ENCODE results near the gene PRKAR2B. TPM values are rescaled to one million over a fixed set of nuclear protein-coding genes. Genes with fewer than 3 reads are reported as not detected.

PRKAR2B gene
- total RNA-seq, 1 donor from 2014 or later, result 7.8 TPM

- Mint-ChIP-seq H3K4me1 (peaks cover 35% of the 10 kb centered on the region), H3K9me3 (no peaks in the 10 kb centered on the region), H3K27ac (peak overlapping the region; percentile 97), H3K36me3 (no peaks in the 10 kb centered on the region), H3K4me3 (peak overlapping the region; percentile 97), H3K27me3 (ENCODE audit: low read depth) (no peaks in the 10 kb centered on the region)
- TF ChIP-seq, protein P1, sequence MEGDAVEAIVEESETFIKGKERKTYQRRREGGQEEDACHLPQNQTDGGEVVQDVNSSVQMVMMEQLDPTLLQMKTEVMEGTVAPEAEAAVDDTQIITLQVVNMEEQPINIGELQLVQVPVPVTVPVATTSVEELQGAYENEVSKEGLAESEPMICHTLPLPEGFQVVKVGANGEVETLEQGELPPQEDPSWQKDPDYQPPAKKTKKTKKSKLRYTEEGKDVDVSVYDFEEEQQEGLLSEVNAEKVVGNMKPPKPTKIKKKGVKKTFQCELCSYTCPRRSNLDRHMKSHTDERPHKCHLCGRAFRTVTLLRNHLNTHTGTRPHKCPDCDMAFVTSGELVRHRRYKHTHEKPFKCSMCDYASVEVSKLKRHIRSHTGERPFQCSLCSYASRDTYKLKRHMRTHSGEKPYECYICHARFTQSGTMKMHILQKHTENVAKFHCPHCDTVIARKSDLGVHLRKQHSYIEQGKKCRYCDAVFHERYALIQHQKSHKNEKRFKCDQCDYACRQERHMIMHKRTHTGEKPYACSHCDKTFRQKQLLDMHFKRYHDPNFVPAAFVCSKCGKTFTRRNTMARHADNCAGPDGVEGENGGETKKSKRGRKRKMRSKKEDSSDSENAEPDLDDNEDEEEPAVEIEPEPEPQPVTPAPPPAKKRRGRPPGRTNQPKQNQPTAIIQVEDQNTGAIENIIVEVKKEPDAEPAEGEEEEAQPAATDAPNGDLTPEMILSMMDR (IDR thresholded peaks at IDR 0.05; ENCODE audit: unreplicated experiment), result no peak
- DNase-seq (ENCODE audit: low spot score in 2 of 2, unreplicated experiment in 2 of 2), result no peak
These were observed 125.8 kb downstream of the PRKAR2B start for GRCh38 chr7:107170051-107170915.

DNA sequence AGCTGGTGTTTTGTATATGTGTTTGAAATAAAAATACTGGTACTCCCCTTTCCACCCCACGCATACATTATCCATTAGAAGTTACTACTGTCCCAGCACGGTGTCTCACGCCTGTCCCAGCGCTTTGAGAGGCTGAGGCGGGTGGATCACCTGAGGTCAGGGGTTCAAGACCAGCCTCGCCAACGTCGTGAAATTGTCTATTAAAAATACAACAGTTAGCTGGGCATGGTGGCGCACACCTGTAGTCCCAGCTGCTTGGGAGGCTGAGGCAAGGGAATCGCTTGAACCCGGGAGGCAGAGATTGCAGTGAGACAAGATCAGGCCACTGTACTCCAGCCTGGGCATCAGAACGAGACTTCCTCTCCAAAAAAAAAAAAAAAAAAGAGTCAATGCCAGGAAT, 127.0 kb downstream of the PRKAR2B start:
- no peak for DNase-seq (ENCODE audit: low spot score in 2 of 2, unreplicated experiment in 2 of 2)
- Mint-ChIP-seq H3K36me3 (no peaks in the 10 kb centered on the region), H3K9me3 (no peaks in the 10 kb centered on the region), H3K27me3 (ENCODE audit: low read depth) (no peaks in the 10 kb centered on the region), H3K4me3 (no peak overlapping the region), H3K4me1 (peaks cover 29% of the 10 kb centered on the region), H3K27ac (no peak overlapping the region)
- TF ChIP-seq, protein P1 (IDR thresholded peaks at IDR 0.05; ENCODE audit: unreplicated experiment), result no peak

DNA sequence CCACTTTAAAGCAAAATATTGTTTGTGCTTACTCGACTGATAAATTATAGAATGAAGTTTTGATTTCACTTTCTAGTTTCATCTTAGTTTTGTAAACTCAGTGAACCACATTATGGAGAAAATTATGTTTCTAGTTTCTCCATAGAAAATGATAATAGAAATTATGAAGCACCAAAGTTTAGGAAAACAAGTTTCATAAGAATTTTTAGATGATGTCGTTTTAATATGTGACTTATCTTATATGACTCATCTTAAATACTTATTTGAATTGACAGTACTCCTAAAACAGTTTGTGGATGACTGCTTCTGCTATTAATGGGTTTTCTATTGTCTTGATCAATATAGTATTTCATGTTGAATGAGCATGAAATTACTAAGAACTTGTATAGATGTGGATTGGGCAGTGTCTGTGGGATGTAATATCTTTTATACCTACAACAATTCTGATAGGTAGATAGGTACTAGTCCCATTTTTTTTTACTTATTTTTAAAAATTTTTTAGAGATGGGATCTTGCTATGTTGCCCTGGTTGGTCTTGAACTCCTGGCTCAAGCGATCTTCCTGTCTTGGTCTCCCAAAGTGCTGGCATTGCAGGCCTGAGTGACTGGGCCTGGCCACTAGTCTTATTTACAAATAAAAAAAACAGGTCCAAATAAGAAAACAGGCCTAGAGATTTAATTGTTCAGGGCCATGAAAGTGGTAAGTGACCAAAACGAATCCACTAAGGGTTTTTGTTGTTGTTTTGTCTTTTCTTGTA, 127.9 kb downstream of the PRKAR2B start:
- Mint-ChIP-seq H3K9me3 (no peaks in the 10 kb centered on the region), H3K36me3 (no peaks in the 10 kb centered on the region), H3K27ac (no peak overlapping the region), H3K27me3 (ENCODE audit: low read depth) (no peaks in the 10 kb centered on the region), H3K4me3 (no peak overlapping the region), H3K4me1 (peaks cover 24% of the 10 kb centered on the region)
- no peak for DNase-seq (ENCODE audit: low spot score in 2 of 2, unreplicated experiment in 2 of 2)
- TF ChIP-seq, protein P1 (IDR thresholded peaks at IDR 0.05; ENCODE audit: unreplicated experiment), result no peak

DNA sequence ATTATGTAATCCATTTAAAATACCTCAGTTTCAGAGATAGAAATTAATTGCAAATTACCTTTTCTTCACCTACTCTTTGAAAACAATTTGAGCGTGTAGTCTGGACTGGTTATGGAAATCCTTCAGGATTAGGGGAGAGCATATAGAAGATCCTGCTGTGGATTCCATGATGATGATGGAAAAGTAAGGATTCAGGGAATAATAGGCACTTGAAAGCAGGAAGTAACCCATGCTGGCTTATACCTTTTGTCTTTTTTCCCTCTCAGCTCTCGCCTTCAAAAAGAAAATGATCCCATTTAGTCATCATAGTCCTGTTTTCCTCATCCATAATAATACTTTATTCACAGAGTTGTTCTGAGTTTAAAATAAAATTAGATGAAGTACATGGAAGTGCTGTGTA, 128.7 kb downstream of the PRKAR2B start:
- H3K4me3 Mint-ChIP-seq, result no peak overlapping the region

DNA sequence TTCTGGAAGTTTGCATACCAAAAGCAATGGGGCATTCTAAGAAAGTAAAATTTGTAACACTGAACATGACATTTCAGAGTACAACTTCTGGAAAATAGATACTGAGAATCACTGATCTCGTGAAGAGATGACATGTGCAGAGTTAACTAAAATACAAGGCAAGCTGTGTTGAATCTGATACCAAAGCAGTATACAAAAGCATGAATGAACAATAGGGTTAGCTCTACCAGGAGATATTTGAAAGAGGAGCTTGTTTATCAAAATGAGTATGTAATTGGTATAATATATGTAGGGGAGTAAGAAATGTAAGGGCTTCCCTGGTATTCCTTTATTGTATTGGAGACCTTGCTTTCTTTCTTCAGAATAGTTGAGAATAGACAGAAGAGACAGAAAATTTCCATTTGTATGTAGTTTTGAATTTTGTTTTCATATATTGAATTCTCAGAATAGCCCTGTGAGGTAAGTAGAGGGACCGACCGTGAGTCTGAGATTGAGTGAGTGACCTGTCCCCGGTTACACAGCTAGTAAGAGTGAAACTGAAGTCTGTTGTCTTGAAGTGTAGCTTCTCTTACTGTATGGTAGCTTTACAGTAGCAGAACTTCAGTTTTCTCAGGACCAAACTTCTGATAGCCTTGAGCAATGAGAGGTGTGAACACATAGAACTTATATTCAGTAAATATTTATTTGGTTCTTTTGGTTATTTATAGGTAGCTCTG, 129.3 kb downstream of the PRKAR2B start:
- no peak for DNase-seq (ENCODE audit: low spot score in 2 of 2, unreplicated experiment in 2 of 2)
- H3K36me3 Mint-ChIP-seq, result no peaks in the 10 kb centered on the region
- no peaks in the 10 kb centered on the region for H3K9me3 Mint-ChIP-seq
- H3K4me3 Mint-ChIP-seq, result no peak overlapping the region
- TF ChIP-seq, protein P1 (IDR thresholded peaks at IDR 0.05; ENCODE audit: unreplicated experiment), result no peak
- peaks cover 22% of the 10 kb centered on the region for H3K4me1 Mint-ChIP-seq
- H3K27me3 Mint-ChIP-seq (ENCODE audit: low read depth), result no peaks in the 10 kb centered on the region
- H3K27ac Mint-ChIP-seq, result no peak overlapping the region

More for the DNA sequence above, 128.7 kb downstream of the PRKAR2B start:
- no peaks in the 10 kb centered on the region for H3K27me3 Mint-ChIP-seq (ENCODE audit: low read depth)
- TF ChIP-seq, protein P1 (IDR thresholded peaks at IDR 0.05; ENCODE audit: unreplicated experiment), result no peak
- no peak overlapping the region for H3K27ac Mint-ChIP-seq
- H3K36me3 Mint-ChIP-seq, result no peaks in the 10 kb centered on the region
- no peaks in the 10 kb centered on the region for H3K9me3 Mint-ChIP-seq
- H3K4me1 Mint-ChIP-seq, result peaks cover 22% of the 10 kb centered on the region
- DNase-seq (ENCODE audit: low spot score in 2 of 2, unreplicated experiment in 2 of 2), result no peak

Data from mesothelial cell of epicardium (in vitro differentiated cells).